ENCODE results near the gene PTGES2. TPM values are rescaled to one million over a fixed set of nuclear protein-coding genes. Genes with fewer than 3 reads are reported as not detected.
"Not testable (repeated sequence)": the region's sequence is repeated elsewhere in the genome, so short reads cannot be mapped to it uniquely, and the experiment has no call there.

The PTGES2 gene
- total RNA-seq, 1 donor from 2014 or later, result 72.2 TPM

DNA sequence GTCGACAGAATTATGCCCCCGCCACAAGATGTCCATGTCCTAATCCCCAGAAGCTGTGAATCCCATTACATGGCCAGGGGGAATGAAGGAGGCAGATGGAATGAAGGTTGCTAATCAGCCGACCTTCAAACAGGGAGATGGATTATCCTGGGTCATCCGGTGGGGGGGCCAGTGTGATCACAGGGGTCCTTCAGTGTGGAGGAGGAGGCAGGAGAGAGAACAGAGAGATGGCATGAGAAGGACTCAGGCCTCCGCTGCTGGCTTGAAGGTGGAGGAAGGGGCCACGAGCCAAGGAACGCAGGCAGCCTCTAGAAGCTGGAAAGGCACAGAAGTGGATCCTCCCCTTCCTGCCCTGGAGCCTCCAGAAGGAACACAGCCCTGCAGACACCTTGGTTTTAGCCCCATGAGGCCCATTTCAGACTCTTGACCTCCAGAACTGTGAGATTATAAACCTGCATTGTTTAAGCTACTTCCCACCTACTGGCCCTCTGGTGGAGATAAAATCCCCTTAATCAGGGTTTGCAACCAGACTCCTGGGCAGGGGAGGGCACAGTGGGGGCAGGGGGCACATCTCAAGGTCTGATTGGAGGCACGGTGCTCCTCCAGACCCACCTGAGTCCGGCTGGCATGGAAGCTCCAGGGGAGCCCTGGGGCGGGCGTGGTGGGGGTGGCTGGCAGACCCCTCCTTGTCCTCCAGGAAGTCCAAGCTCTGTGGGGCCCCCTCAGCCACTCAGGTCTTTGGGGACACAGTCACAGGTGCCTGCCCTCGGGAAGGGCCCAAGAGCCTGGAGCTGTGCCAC, 13.8 kb downstream of the PTGES2 start:
- Mint-ChIP-seq H3K4me1 (peaks cover 10% of the 10 kb centered on the region), H3K27me3 (ENCODE audit: low read depth) (peaks cover 2% of the 10 kb centered on the region), H3K27ac (ENCODE audit: unreplicated experiment) (peak overlapping the region; percentile 62), H3K9me3 (no peaks in the 10 kb centered on the region), H3K36me3 (ENCODE audit: low read depth) (peaks cover 5% of the 10 kb centered on the region), H3K4me3 (no peak overlapping the region)
- no peak for DNase-seq (ENCODE audit: low read depth, low spot score)
- TF ChIP-seq, protein P1, sequence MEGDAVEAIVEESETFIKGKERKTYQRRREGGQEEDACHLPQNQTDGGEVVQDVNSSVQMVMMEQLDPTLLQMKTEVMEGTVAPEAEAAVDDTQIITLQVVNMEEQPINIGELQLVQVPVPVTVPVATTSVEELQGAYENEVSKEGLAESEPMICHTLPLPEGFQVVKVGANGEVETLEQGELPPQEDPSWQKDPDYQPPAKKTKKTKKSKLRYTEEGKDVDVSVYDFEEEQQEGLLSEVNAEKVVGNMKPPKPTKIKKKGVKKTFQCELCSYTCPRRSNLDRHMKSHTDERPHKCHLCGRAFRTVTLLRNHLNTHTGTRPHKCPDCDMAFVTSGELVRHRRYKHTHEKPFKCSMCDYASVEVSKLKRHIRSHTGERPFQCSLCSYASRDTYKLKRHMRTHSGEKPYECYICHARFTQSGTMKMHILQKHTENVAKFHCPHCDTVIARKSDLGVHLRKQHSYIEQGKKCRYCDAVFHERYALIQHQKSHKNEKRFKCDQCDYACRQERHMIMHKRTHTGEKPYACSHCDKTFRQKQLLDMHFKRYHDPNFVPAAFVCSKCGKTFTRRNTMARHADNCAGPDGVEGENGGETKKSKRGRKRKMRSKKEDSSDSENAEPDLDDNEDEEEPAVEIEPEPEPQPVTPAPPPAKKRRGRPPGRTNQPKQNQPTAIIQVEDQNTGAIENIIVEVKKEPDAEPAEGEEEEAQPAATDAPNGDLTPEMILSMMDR (conservative IDR thresholded peaks at IDR 0.05), result no peak

- DNase-seq (ENCODE audit: low read depth, low spot score); H3K36me3 Mint-ChIP-seq (ENCODE audit: low read depth); H3K4me1 Mint-ChIP-seq: not testable (repeated sequence)
Measured at GRCh38 chr9:128111726-128112125, 15.8 kb downstream of the PTGES2 start.

GRCh38 chr9:128109050-128109709, 18.3 kb downstream of the PTGES2 start:
- Mint-ChIP-seq H3K9me3 (no peaks in the 10 kb centered on the region), H3K36me3 (ENCODE audit: low read depth) (peaks cover 5% of the 10 kb centered on the region), H3K27ac (ENCODE audit: unreplicated experiment) (no peak overlapping the region), H3K4me1 (peaks cover 3% of the 10 kb centered on the region), H3K27me3 (ENCODE audit: low read depth) (no peaks in the 10 kb centered on the region), H3K4me3 (peak overlapping the region; percentile 4)
- TF ChIP-seq, protein P1 (conservative IDR thresholded peaks at IDR 0.05), result no peak
- no peak for DNase-seq (ENCODE audit: low read depth, low spot score)

More at GRCh38 chr9:128111726-128112125, 15.8 kb downstream of the PTGES2 start:
- H3K27ac Mint-ChIP-seq (ENCODE audit: unreplicated experiment); H3K9me3 Mint-ChIP-seq; H3K4me3 Mint-ChIP-seq; H3K27me3 Mint-ChIP-seq (ENCODE audit: low read depth): not testable (repeated sequence)

DNA sequence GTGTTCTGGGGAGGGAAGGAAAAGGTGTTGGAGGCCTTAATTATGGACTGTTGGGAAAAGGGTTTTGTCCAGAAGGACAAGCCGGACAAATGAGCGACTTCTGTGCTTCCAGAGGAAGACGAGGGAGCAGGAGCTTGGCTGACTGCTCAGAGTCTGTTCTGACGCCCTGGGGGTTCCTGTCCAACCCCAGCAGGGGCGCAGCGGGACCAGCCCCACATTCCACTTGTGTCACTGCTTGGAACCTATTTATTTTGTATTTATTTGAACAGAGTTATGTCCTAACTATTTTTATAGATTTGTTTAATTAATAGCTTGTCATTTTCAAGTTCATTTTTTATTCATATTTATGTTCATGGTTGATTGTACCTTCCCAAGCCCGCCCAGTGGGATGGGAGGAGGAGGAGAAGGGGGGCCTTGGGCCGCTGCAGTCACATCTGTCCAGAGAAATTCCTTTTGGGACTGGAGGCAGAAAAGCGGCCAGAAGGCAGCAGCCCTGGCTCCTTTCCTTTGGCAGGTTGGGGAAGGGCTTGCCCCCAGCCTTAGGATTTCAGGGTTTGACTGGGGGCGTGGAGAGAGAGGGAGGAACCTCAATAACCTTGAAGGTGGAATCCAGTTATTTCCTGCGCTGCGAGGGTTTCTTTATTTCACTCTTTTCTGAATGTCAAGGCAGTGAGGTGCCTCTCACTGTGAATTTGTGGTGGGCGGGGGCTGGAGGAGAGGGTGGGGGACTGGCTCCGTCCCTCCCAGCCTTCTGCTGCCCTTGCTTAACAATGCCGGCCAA, 19.1 kb downstream of the PTGES2 start:
- no peaks in the 10 kb centered on the region for H3K9me3 Mint-ChIP-seq
- H3K36me3 Mint-ChIP-seq (ENCODE audit: low read depth), result peaks cover 2% of the 10 kb centered on the region
- no peaks in the 10 kb centered on the region for H3K27me3 Mint-ChIP-seq (ENCODE audit: low read depth)
- no peak for DNase-seq (ENCODE audit: low read depth, low spot score)
- H3K4me3 Mint-ChIP-seq, result no peak overlapping the region
- TF ChIP-seq, protein P1 (conservative IDR thresholded peaks at IDR 0.05), result no peak
- no peak overlapping the region for H3K27ac Mint-ChIP-seq (ENCODE audit: unreplicated experiment)
- peaks cover 3% of the 10 kb centered on the region for H3K4me1 Mint-ChIP-seq

DNA sequence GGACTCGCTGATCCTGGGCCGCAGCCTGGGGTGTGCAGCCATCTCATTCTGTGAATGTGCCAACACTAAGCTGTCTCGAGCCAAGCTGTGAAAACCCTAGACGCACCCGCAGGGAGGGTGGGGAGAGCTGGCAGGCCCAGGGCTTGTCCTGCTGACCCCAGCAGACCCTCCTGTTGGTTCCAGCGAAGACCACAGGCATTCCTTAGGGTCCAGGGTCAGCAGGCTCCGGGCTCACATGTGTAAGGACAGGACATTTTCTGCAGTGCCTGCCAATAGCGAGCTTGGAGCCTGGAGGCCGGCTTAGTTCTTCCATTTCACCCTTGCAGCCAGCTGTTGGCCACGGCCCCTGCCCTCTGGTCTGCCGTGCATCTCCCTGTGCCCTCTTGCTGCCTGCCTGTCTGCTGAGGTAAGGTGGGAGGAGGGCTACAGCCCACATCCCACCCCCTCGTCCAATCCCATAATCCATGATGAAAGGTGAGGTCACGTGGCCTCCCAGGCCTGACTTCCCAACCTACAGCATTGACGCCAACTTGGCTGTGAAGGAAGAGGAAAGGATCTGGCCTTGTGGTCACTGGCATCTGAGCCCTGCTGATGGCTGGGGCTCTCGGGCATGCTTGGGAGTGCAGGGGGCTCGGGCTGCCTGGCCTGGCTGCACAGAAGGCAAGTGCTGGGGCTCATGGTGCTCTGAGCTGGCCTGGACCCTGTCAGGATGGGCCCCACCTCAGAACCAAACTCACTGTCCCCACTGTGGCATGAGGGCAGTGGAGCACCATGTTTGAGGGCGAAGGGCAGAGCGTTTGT, 19.9 kb downstream of the PTGES2 start:
- Mint-ChIP-seq H3K27me3 (ENCODE audit: low read depth) (no peaks in the 10 kb centered on the region), H3K36me3 (ENCODE audit: low read depth) (no peaks in the 10 kb centered on the region), H3K9me3 (no peaks in the 10 kb centered on the region), H3K4me3 (no peak overlapping the region), H3K4me1 (peaks cover 3% of the 10 kb centered on the region), H3K27ac (ENCODE audit: unreplicated experiment) (peak overlapping the region; percentile 19)
- TF ChIP-seq, protein P1 (conservative IDR thresholded peaks at IDR 0.05), result no peak
- DNase-seq (ENCODE audit: low read depth, low spot score), result no peak
